Stomach (tissue), 9 donors: ENCODE measurements around the gene SAP130. TPM values are rescaled to one million over a fixed set of nuclear protein-coding genes. Genes with fewer than 3 reads are reported as not detected.
"Not testable (repeated sequence)": the region's sequence is repeated elsewhere in the genome, so short reads cannot be mapped to it uniquely, and the experiment has no call there.

Experiments
- DNase-seq, 2 donors: peaks; one replicate each; pipeline versions ENCODE4 v3.0.0 to v3.0.0-alpha.2; 2013 to 2019
- H3K27ac ChIP-seq, 5 donors: fragments of 200-600 bp in 4 of 5; sonication (generic) in 4 of 5; one replicate each; pipeline ENCODE4 v1.5.1; 2013 to 2019; ENCODE audit warnings: mild to moderate bottlenecking in 1 of 5, moderate library complexity in 1 of 5
- H3K27me3 ChIP-seq, 3 donors: fragments of 200-600 bp; sonication (generic); one replicate each; pipeline ENCODE4 v1.5.1; 2017 to 2019; ENCODE audit warnings: mixed run types in 1 of 3
- H3K36me3 ChIP-seq, 4 donors: fragments of 200-600 bp; sonication (generic); 1 replicate in 3 of 4; 2 replicates in 1 of 4; pipeline ENCODE4 v1.5.1; 2016 to 2019
- H3K4me1 ChIP-seq, 4 donors: fragments of 200-600 bp; sonication (generic); one replicate each; pipeline ENCODE4 v1.5.1; 2016 to 2019
- H3K4me3 ChIP-seq, 4 donors: fragments of 200-600 bp; sonication (generic) in 3 of 4; one replicate each; pipeline ENCODE4 v1.5.1; 2016 to 2019; ENCODE audit warnings: mild to moderate bottlenecking in 1 of 4
- H3K9me3 ChIP-seq, 4 donors: fragments of 200-600 bp; sonication (generic); one replicate each; pipeline ENCODE4 v1.5.1; 2016 to 2019
- CTCF ChIP-seq, 7 experiments: fragments of 450-650 bp in 4 of 7; fragments of 200-600 bp in 3 of 7; sonication (generic) in 3 of 7; IDR thresholded peaks; one replicate each; pipeline ENCODE4 v1.5.1; 2016 to 2019; ENCODE audit warnings: antibody characterized with exemption in 7 of 7, control low read depth in 2 of 7, mild to moderate bottlenecking in 1 of 7
- EP300 ChIP-seq: sonication (generic); formaldehyde crosslinking; IDR thresholded peaks from one replicate; pipeline ENCODE4 v1.6.1; 2017; ENCODE audit warnings: antibody characterized with exemption
- POLR2A ChIP-seq, 4 donors: fragments of 450-650 bp; IDR thresholded peaks; one replicate each; pipeline ENCODE4 v1.6.1; 2016; ENCODE audit warnings: antibody characterized with exemption in 4 of 4, control low read depth in 2 of 4, mild to moderate bottlenecking in 1 of 4, moderate library complexity in 1 of 4
- POLR2AphosphoS5 ChIP-seq, 3 donors: sonication (generic); formaldehyde crosslinking; IDR thresholded peaks; one replicate each; pipeline ENCODE4 v1.6.1; 2016; ENCODE audit warnings: antibody characterized with exemption in 3 of 3
- WGBS, 5 donors: extraction: QIAGEN DNeasy Blood & Tissue Kit in 3 of 5; methylation state at CpG; one replicate each; pipeline versions ENCODE4 v1.1.5 to v1.1.7; 2013 to 2018; 5-methylcytosine and 5-hydroxymethylcytosine counted together
- intact Hi-C: fragments of 100-400 bp; cut with DNase I; formaldehyde crosslinking; loops from one replicate; pipeline ENCODE4 v1.15.1; 2023; ENCODE audit warnings: low total_unique reads
- polyA plus RNA-seq, 3 donors: library from polyadenylated mRNA; stranded (reverse); fragments of 200-250 nt; gene quantifications; one replicate each; pipeline ENCODE4 v1.2.3, GENCODE V29; 2013
- total RNA-seq, 5 donors: library from RNA; depleted of rRNA; stranded (reverse); fragments of >200 nt; gene quantifications; one replicate each; pipeline versions ENCODE4 v1.1.0 to v1.2.3, GENCODE V29; 2014 to 2016
- donor health status: healthy with polysubstance abuse.
- donor health status: Bipolar disorder and iron deficiency.
- donor health status: healthy.

SAP130 gene
- total and polyA plus RNA-seq, 8 donors, result 4.8 to 42.0 (median 7.4) TPM

DNA sequence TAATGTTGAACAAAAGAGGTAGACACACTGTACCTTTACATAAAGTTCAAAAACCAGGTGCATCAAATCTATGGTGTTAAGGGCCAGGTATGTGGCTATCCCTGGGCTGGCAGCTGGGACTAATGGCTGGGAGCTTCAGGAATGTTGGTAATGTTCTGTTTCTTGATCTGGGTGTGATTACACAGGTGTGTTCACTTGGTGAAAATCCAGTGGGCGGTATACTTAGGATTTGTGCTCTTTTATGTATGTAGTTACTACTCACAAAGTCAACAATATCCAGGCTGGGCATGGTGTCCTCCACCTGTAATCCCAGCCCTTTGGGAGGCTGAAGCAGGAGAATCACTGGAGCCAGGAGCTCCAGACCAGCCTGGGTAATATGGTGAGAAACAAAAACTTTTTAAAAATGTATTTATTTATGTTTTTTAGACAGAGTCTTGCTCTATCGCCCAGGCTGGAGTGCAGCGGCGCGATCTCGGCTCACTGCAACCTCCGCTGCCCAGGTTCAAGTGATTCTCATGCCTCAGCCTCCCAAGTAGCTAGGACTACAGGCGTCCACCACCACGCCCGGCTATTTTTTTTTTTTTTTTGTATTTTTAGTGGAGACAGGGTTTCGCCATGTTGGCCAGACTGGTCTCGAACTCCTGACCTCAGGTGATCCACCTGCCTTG is 120.0 kb downstream of the SAP130 start:
- H3K27me3 ChIP-seq, H3K27ac ChIP-seq, H3K9me3 ChIP-seq, intact Hi-C loops, H3K4me3 ChIP-seq, H3K36me3 ChIP-seq, H3K4me1 ChIP-seq: not testable (repeated sequence)
- WGBS, 5 donors, result 89 to 95% (median 90%) methylated on average over 11 to 12 of the region's 12 CpGs
- TF ChIP-seq POLR2AphosphoS5 (IDR thresholded peaks at IDR 0.05), result peak in 1 of 3 donors; percentile 11
- DNase-seq, result peak in 1 of 2 donors; percentile 26

- WGBS, 5 donors, result 60 to 70% (median 66%) methylated on average over 17 to 21 of the region's 21 CpGs
- peaks cover 0 to 5% (median 2%) of the 10 kb centered on the region in 4 donors for H3K4me1 ChIP-seq
- TF ChIP-seq EP300, result no peak
- no peak for TF ChIP-seq POLR2AphosphoS5 (IDR thresholded peaks at IDR 0.05)
- TF ChIP-seq POLR2A (IDR thresholded peaks at IDR 0.05), result no peak
- TF ChIP-seq CTCF (IDR thresholded peaks at IDR 0.05), result no peak
- intact Hi-C loops, result no loop called here
- H3K36me3 ChIP-seq, result no peaks in the 10 kb centered on the region
- no peaks in the 10 kb centered on the region for H3K27me3 ChIP-seq
- no peak overlapping the region for H3K4me3 ChIP-seq
- H3K27ac ChIP-seq, result no peak overlapping the region
- H3K9me3 ChIP-seq, result no peaks in the 10 kb centered on the region
- DNase-seq, result no peak
Observed at GRCh38 chr2:127906206-127906926, 121.5 kb downstream of the SAP130 start.

GRCh38 chr2:127901339-127902056 is 126.4 kb downstream of the SAP130 start:
- peak overlapping the region in 2 of 5 donors; percentile 52 to 81 for H3K27ac ChIP-seq
- 76 to 84% (median 81%) methylated on average over 12 of the region's 12 CpGs for WGBS, 5 donors
- H3K27me3 ChIP-seq, result no peaks in the 10 kb centered on the region
- intact Hi-C loops, result no loop called here
- H3K9me3 ChIP-seq, result no peaks in the 10 kb centered on the region
- no peak overlapping the region for H3K4me3 ChIP-seq
- TF ChIP-seq EP300 (no peak), CTCF (IDR thresholded peaks at IDR 0.05) (no peak), POLR2A (IDR thresholded peaks at IDR 0.05) (no peak), POLR2AphosphoS5 (IDR thresholded peaks at IDR 0.05) (peak in 1 of 3 donors; percentile 33)
- H3K4me1 ChIP-seq, result peaks cover 0 to 18% (median 4%) of the 10 kb centered on the region in 4 donors
- H3K36me3 ChIP-seq, result no peaks in the 10 kb centered on the region
- peak in 1 of 2 donors; percentile 83 for DNase-seq

- H3K4me3 ChIP-seq, result no peak overlapping the region
- no peak for DNase-seq
- H3K27ac ChIP-seq, result no peak overlapping the region
- H3K27me3 ChIP-seq, result no peaks in the 10 kb centered on the region
- peaks cover 0 to 18% (median 4%) of the 10 kb centered on the region in 4 donors for H3K4me1 ChIP-seq
- WGBS, 5 donors, result 24 to 65% (median 38%) methylated on average over 1 of the region's 1 CpG
- no peaks in the 10 kb centered on the region for H3K9me3 ChIP-seq
- H3K36me3 ChIP-seq, result no peaks in the 10 kb centered on the region
- intact Hi-C loops, result no loop called here
- TF ChIP-seq POLR2AphosphoS5 (IDR thresholded peaks at IDR 0.05) (no peak), EP300 (no peak), CTCF (IDR thresholded peaks at IDR 0.05) (no peak), POLR2A (IDR thresholded peaks at IDR 0.05) (no peak)
Observed at GRCh38 chr2:127897531-127898211, 130.2 kb downstream of the SAP130 start.
